GM12892 (cell line): ENCODE measurements around the gene PRDM16.

ENCODE experiments used
- POLR2A ChIP-seq: IDR thresholded peaks from 2 replicates; pipeline ENCODE4 v1.6.1; 2011; ENCODE audit warnings: low read depth, low read length, control low read depth
- TAF1 ChIP-seq: IDR thresholded peaks from 2 replicates; pipeline ENCODE4 v1.6.1; 2011; ENCODE audit warnings: low read depth, mild to moderate bottlenecking, control low read depth, low read length, borderline replicate concordance

- no peak for TF ChIP-seq POLR2A
- no peak for TF ChIP-seq TAF1
Observed at GRCh38 chr1:3481836-3482375, 412.9 kb downstream of the PRDM16 start.
